ENCODE results near the gene FABP6. TPM values are rescaled to one million over a fixed set of nuclear protein-coding genes. Genes with fewer than 3 reads are reported as not detected.

Gene FABP6
- total RNA-seq, 2 experiments from 2014 or later: not detected

- CTCF ChIA-PET: interaction anchor here (1.0 to 1.8 kb wide), 5 partner anchors 10 to 199 kb away, joined by 3 to 5 read pairs (median 4); no protein-coding TSS in a partner anchor
- Mint-ChIP-seq H3K36me3 (ENCODE audit: low read depth) (no peaks in the 10 kb centered on the region), H3K27ac (no peak overlapping the region), H3K4me3 (no peak overlapping the region), H3K27me3 (peaks cover 9% of the 10 kb centered on the region), H3K4me1 (peaks cover 9% of the 10 kb centered on the region), H3K9me3 (no peaks in the 10 kb centered on the region)
- POLR2A ChIA-PET: no interaction called here
- no peak for DNase-seq
These were observed 31.2 kb upstream of the FABP6 start for GRCh38 chr5:160198146-160198545.

DNA sequence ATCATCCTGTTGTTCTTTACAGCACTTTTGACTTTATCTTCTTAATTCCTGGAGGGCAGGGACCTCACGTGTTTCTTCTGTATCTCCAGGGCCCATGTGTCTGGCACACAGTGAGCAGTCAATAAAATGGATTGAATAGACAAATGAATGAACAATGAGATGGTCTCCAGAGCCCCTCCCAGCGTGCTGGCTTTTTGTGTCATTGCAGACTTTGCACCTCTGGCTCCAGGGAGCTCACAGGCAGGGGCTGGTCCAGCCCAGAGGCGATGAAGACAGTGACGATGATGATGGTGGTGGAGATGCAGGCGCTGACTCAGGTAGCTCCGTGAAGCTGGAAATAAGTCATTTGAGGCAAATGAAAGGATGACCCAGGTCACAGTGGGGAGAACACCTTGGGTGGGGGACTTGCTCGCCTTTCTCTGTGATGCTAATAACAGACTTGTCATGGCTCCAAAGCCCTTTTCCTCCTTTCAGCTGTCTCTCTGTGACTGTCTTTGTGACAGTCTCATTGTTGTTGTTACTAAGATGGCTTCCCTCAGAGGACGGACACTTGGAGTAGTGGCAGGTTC is 30.4 kb upstream of the FABP6 start:
- H3K36me3 Mint-ChIP-seq (ENCODE audit: low read depth): no peaks in the 10 kb centered on the region
- ChIA-PET CTCF (interaction anchor here (0.6 to 1.8 kb wide), 13 partner anchors 10 to 198 kb away, joined by 3 to 8 read pairs (median 4); no protein-coding TSS in a partner anchor), POLR2A (no interaction called here)
- H3K9me3 Mint-ChIP-seq: no peaks in the 10 kb centered on the region
- peaks cover 9% of the 10 kb centered on the region for H3K4me1 Mint-ChIP-seq
- DNase-seq: no peak
- no peak overlapping the region for H3K27ac Mint-ChIP-seq
- peaks cover 9% of the 10 kb centered on the region for H3K27me3 Mint-ChIP-seq
- H3K4me3 Mint-ChIP-seq: no peak overlapping the region

GRCh38 chr5:160199410-160199911 is 29.8 kb upstream of the FABP6 start:
- H3K27ac Mint-ChIP-seq: no peak overlapping the region
- H3K4me3 Mint-ChIP-seq: peak overlapping the region; percentile 63
- CTCF ChIA-PET: interaction anchor here (0.8 to 1.8 kb wide), 10 partner anchors 9 to 190 kb away, joined by 3 to 8 read pairs (median 4); no protein-coding TSS in a partner anchor

DNA sequence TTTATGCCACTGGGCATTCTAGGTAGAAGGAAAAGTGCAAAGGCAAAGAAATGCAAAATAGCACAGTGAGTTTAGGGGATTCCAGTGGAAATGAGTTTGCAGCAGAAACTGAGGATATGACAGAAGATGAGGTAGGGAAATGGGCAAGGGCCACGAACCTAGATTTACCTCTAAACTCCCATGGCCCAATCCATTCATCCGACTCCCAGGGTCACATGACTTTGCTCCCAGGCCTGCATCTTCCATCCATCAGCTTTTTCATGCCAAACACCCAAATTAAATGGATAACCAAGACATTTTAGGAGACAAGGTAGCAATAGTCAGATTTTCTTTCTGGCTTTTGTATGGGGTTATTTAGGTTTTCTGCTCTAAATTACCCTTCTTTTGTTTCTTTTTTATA is 22.2 kb upstream of the FABP6 start:
- POLR2A ChIA-PET: no interaction called here
- H3K9me3 Mint-ChIP-seq: no peaks in the 10 kb centered on the region

More at GRCh38 chr5:160199410-160199911, 29.8 kb upstream of the FABP6 start:
- POLR2A ChIA-PET: no interaction called here
- H3K27me3 Mint-ChIP-seq: peaks cover 9% of the 10 kb centered on the region
- H3K4me1 Mint-ChIP-seq: peaks cover 9% of the 10 kb centered on the region
- H3K36me3 Mint-ChIP-seq (ENCODE audit: low read depth): no peaks in the 10 kb centered on the region
- peak; percentile 73 for DNase-seq
- no peaks in the 10 kb centered on the region for H3K9me3 Mint-ChIP-seq

GRCh38 chr5:160209917-160210316 is 19.4 kb upstream of the FABP6 start:
- no peaks in the 10 kb centered on the region for H3K36me3 Mint-ChIP-seq (ENCODE audit: low read depth)
- CTCF ChIA-PET: interaction anchor here (1.2 to 2.4 kb wide), 3 partner anchors 11 to 13 kb away, joined by 3 to 8 read pairs (median 3); no protein-coding TSS in a partner anchor
- H3K27me3 Mint-ChIP-seq: no peaks in the 10 kb centered on the region
- POLR2A ChIA-PET: no interaction called here
- DNase-seq: no peak
- H3K9me3 Mint-ChIP-seq: no peaks in the 10 kb centered on the region
- H3K4me3 Mint-ChIP-seq: no peak overlapping the region
- H3K27ac Mint-ChIP-seq: no peak overlapping the region
- H3K4me1 Mint-ChIP-seq: peaks cover 1% of the 10 kb centered on the region

More for the DNA sequence above, 22.2 kb upstream of the FABP6 start:
- CTCF ChIA-PET: no interaction called here
- peaks cover 2% of the 10 kb centered on the region for H3K27me3 Mint-ChIP-seq
- H3K4me1 Mint-ChIP-seq: peaks cover 1% of the 10 kb centered on the region
- no peak overlapping the region for H3K4me3 Mint-ChIP-seq
- H3K27ac Mint-ChIP-seq: no peak overlapping the region
- no peaks in the 10 kb centered on the region for H3K36me3 Mint-ChIP-seq (ENCODE audit: low read depth)
- DNase-seq: no peak

GRCh38 chr5:160210606-160211005 is 18.7 kb upstream of the FABP6 start:
- CTCF ChIA-PET: interaction anchor here (1.2 kb wide), 2 partner anchors 12 to 13 kb away, joined by 3 read pairs; no protein-coding TSS in a partner anchor
- no peak overlapping the region for H3K27ac Mint-ChIP-seq
- H3K4me3 Mint-ChIP-seq: no peak overlapping the region
- no peaks in the 10 kb centered on the region for H3K36me3 Mint-ChIP-seq (ENCODE audit: low read depth)
- H3K9me3 Mint-ChIP-seq: no peaks in the 10 kb centered on the region
- H3K4me1 Mint-ChIP-seq: no peaks in the 10 kb centered on the region
- POLR2A ChIA-PET: no interaction called here
- no peak for DNase-seq
- H3K27me3 Mint-ChIP-seq: peaks cover 2% of the 10 kb centered on the region

DNA sequence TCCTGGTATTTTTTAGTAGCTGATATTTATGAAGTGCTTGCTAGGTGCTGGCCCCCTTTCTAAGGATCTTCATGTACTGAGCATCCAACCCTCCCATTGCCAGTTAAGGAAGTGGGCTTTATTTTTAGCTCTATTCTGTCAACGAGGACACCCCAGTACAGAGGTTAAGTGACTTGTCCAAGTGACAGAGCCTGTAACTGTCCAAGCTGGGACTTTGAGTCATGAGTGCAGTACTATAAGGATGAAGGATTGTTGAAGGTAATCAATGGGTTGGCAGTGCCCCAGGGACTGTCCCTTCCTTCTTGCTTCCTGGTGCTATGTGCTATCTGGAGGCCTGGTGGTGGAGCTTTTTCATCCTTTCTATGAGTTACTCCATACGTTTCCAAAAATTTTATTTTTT is 18.0 kb upstream of the FABP6 start:
- no peak for DNase-seq
- H3K27me3 Mint-ChIP-seq: peaks cover 5% of the 10 kb centered on the region
- H3K9me3 Mint-ChIP-seq: no peaks in the 10 kb centered on the region
- no peak overlapping the region for H3K27ac Mint-ChIP-seq
- H3K36me3 Mint-ChIP-seq (ENCODE audit: low read depth): no peaks in the 10 kb centered on the region
- POLR2A ChIA-PET: no interaction called here
- CTCF ChIA-PET: no interaction called here
- H3K4me1 Mint-ChIP-seq: no peaks in the 10 kb centered on the region
- H3K4me3 Mint-ChIP-seq: no peak overlapping the region

GRCh38 chr5:160213537-160213936 is 15.8 kb upstream of the FABP6 start:
- peaks cover 8% of the 10 kb centered on the region for H3K27me3 Mint-ChIP-seq
- H3K9me3 Mint-ChIP-seq: no peaks in the 10 kb centered on the region
- H3K36me3 Mint-ChIP-seq (ENCODE audit: low read depth): no peaks in the 10 kb centered on the region
- ChIA-PET POLR2A (no interaction called here), CTCF (interaction anchor here (1.0 kb wide), 1 partner anchor 15 kb away, joined by 3 read pairs; no protein-coding TSS in a partner anchor)
- H3K4me3 Mint-ChIP-seq: no peak overlapping the region
- H3K4me1 Mint-ChIP-seq: no peaks in the 10 kb centered on the region
- DNase-seq: no peak
- H3K27ac Mint-ChIP-seq: no peak overlapping the region

DNA sequence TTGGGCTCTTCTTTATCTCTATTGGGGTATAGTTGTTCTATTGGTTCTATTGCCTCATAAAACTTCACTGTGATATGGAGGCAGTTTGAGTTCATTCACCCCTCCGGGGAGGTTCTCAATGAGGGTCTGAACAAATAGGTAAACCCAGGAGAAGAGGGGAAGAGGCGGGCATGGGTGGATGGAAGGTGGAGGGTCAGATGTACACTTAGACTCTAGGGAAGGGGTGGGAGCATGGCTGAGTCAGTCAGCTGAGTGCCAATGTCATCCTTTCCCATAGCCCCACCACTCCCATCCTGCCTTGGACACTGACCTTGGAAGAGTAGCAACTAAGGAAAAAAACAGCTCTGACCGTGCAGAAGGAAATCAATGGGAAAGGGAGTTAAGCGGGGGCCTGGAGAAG is 9.9 kb upstream of the FABP6 start:
- POLR2A ChIA-PET: no interaction called here
- H3K36me3 Mint-ChIP-seq (ENCODE audit: low read depth): no peaks in the 10 kb centered on the region
- DNase-seq: no peak
- H3K9me3 Mint-ChIP-seq: no peaks in the 10 kb centered on the region
- no peaks in the 10 kb centered on the region for H3K4me1 Mint-ChIP-seq
- no peak overlapping the region for H3K27ac Mint-ChIP-seq
- peaks cover 15% of the 10 kb centered on the region for H3K27me3 Mint-ChIP-seq
- CTCF ChIA-PET: no interaction called here
- no peak overlapping the region for H3K4me3 Mint-ChIP-seq

DNA sequence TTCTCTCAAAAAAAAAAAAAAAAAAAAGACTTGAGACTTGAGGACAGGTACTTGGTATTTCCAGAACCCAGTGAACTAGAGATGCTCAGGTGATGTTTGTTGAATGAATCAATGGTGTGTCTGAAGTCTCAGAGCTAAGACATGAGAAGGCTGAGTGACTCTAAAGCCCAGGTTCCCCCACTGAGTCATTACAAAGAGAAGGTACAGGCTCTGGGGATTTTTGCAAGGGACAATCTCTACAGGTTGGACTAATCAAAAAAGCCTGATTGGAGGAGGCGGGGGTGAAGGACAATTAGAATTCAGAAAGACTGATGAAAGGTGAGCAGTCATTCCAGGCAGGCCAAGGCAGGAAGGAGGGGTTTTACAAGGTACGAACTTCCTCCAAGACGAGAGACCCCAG is 8.2 kb upstream of the FABP6 start:
- no peak for DNase-seq
- Mint-ChIP-seq H3K4me3 (no peak overlapping the region), H3K4me1 (no peaks in the 10 kb centered on the region), H3K27ac (no peak overlapping the region), H3K9me3 (no peaks in the 10 kb centered on the region), H3K36me3 (ENCODE audit: low read depth) (no peaks in the 10 kb centered on the region), H3K27me3 (peaks cover 10% of the 10 kb centered on the region)
- ChIA-PET CTCF (interaction anchor here (0.7 kb wide), 1 partner anchor 114 kb away, joined by 3 read pairs; no protein-coding TSS in a partner anchor), POLR2A (no interaction called here)

DNA sequence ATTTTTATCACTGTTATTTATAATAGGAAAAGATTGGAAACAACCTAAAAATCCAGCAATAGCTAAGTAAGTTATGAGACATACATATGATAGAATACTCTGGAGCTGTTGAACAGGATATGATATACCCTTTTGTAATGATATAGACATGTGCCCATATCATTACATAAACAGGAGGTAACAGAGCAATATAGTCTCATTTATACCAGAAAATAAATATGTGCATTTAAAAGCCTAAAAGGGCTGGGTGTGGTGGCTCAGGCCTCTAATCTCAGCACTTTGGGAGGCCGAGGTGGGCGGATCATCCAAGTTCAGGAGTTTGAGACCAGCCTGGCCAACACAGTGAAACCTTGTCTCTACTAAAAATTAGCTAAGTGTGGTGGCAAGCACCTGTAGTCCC is 2.3 kb upstream of the FABP6 start:
- ChIA-PET POLR2A (no interaction called here), CTCF (no interaction called here)
- Mint-ChIP-seq H3K27ac (no peak overlapping the region), H3K4me1 (no peaks in the 10 kb centered on the region), H3K4me3 (no peak overlapping the region), H3K9me3 (no peaks in the 10 kb centered on the region), H3K27me3 (no peaks in the 10 kb centered on the region), H3K36me3 (ENCODE audit: low read depth) (no peaks in the 10 kb centered on the region)
- DNase-seq: no peak

DNA sequence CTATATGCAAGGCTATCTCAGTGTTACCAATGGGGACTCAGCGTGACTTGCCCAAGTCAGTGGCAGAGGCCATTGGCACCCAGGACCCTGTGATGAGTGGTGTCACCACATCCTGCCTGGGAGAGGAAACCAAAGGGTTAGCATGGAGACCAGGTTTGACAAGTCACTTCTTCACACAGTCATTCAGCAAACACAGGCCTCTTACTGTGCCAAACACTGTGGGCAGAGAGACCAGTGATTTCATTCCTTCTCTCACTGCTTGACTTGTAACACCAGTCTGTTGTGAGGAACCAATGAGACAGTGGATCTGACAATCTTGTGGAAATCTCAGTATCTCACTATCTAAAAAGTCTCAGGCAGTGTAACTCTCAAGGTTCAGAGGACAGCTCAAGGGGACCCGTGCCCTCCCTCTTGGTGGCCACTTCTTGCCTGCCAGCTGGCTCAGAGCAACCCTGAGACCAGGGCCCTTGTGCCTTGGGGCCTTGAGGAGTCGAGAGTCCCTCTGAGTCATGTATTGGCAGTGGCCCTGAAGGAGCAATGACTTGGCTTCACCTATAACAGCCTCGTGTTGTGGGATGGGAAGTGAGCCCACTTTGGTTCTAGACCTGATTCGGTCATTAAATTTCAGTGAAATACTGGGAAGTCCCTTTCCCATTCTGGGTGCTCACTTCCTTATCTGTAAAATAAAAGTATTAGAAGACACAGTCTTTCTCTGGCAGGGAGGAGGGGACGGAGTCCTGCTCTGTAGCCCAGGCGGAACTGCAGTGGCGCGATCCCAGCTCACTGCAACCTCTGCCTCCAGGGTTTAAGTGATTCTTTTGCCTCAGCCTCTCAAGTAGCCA is 1.6 kb downstream of the FABP6 start:
- peak; percentile 20 for DNase-seq
- CTCF ChIA-PET: no interaction called here

GRCh38 chr5:160231783-160232342 is 2.6 kb downstream of the FABP6 start:
- Mint-ChIP-seq H3K36me3 (ENCODE audit: low read depth) (no peaks in the 10 kb centered on the region), H3K9me3 (no peaks in the 10 kb centered on the region), H3K4me1 (no peaks in the 10 kb centered on the region), H3K27ac (no peak overlapping the region), H3K27me3 (no peaks in the 10 kb centered on the region), H3K4me3 (no peak overlapping the region)
- ChIA-PET CTCF (no interaction called here), POLR2A (interaction anchor here (1.7 kb wide), 1 partner anchor 14 kb away, joined by 4 read pairs; no protein-coding TSS in a partner anchor)
- no peak for DNase-seq

More for the DNA sequence above, 1.6 kb downstream of the FABP6 start:
- Mint-ChIP-seq H3K27me3 (no peaks in the 10 kb centered on the region), H3K36me3 (ENCODE audit: low read depth) (no peaks in the 10 kb centered on the region), H3K9me3 (no peaks in the 10 kb centered on the region), H3K4me3 (no peak overlapping the region), H3K4me1 (no peaks in the 10 kb centered on the region), H3K27ac (no peak overlapping the region)
- POLR2A ChIA-PET: interaction anchor here (1.7 kb wide), 1 partner anchor 15 kb away, joined by 4 read pairs; no protein-coding TSS in a partner anchor
